Panc1 (cell line): Measurements from ENCODE around the gene SMCR8.

ENCODE experiments used
- CTCF ChIP-seq: fragments of 450-650 bp; IDR thresholded peaks from 2 replicates; pipeline ENCODE4 v1.5.1; 2017; ENCODE audit warnings: mild to moderate bottlenecking
- REST ChIP-seq, 2 experiments: IDR thresholded peaks; 2 replicates each; pipeline ENCODE4 v1.6.1; 2011 to 2012; ENCODE audit warnings: low read depth in 2 of 2, control low read depth in 1 of 2, low read length in 1 of 2, mild to moderate bottlenecking in 1 of 2, moderate library complexity in 1 of 2; ENCODE audit not compliant: insufficient read depth in 1 of 2

- TF ChIP-seq CTCF (no peak), REST (IDR thresholded peaks at IDR 0.05; ENCODE audit: insufficient read depth in 1 of 2, low read depth in 2 of 2, low read length in 1 of 2) (no peak)
These were observed 449 bp downstream of the SMCR8 start for GRCh38 chr17:18315562-18315922.
